Nephron (organoid): ENCODE data around the gene CTH.

ENCODE experiments used
- H3K27ac Mint-ChIP-seq, 3 experiments: 2 replicates each; pipeline ENCODE4 v1.8.0; 2020; ENCODE audit warnings: mixed read lengths in 3 of 3, mild to moderate bottlenecking in 2 of 3, moderate library complexity in 1 of 3
- H3K27me3 Mint-ChIP-seq: 2 replicates; pipeline ENCODE4 v1.8.0; 2021; ENCODE audit warnings: low read depth, mild to moderate bottlenecking, moderate library complexity, mixed read lengths
- H3K36me3 Mint-ChIP-seq: 2 replicates; pipeline ENCODE4 v1.8.0; 2020; ENCODE audit warnings: low read depth, mixed read lengths
- H3K4me1 Mint-ChIP-seq: 2 replicates; pipeline ENCODE4 v1.8.0; 2020; ENCODE audit warnings: mixed read lengths
- H3K4me3 Mint-ChIP-seq, 3 experiments: 2 replicates each; pipeline ENCODE4 v1.8.0; 2020; ENCODE audit warnings: mild to moderate bottlenecking in 3 of 3, mixed read lengths in 3 of 3, moderate library complexity in 2 of 3
- H3K9me3 Mint-ChIP-seq: 2 replicates; pipeline ENCODE4 v1.8.0; 2020; ENCODE audit warnings: mixed read lengths
- CTCF ChIP-seq, 3 experiments: fragments of 200-600 bp; sonication (generic); IDR thresholded peaks; one replicate each; pipeline ENCODE4 v1.5.0; 2021; ENCODE audit warnings: antibody characterized with exemption in 3 of 3; ENCODE audit not compliant: unreplicated experiment in 3 of 3

Gene CTH

GRCh38 chr1:70486676-70487458, 75.8 kb downstream of the CTH start:
- Mint-ChIP-seq H3K27me3 (no peaks in the 10 kb centered on the region), H3K27ac (peak overlapping the region in 2 of 3 experiments; percentile 71 to 74), H3K9me3 (peaks cover 6% of the 10 kb centered on the region), H3K36me3 (no peaks in the 10 kb centered on the region), H3K4me3 (no peak overlapping the region), H3K4me1 (peaks cover 11% of the 10 kb centered on the region)
- TF ChIP-seq CTCF (IDR thresholded peaks at IDR 0.05; ENCODE audit: unreplicated experiment in 3 of 3), result no peak

GRCh38 chr1:70487459-70487815, 76.4 kb downstream of the CTH start:
- Mint-ChIP-seq H3K27me3 (no peaks in the 10 kb centered on the region), H3K27ac (peak overlapping the region in 2 of 3 experiments; percentile 71 to 74), H3K36me3 (no peaks in the 10 kb centered on the region), H3K9me3 (peaks cover 6% of the 10 kb centered on the region), H3K4me3 (no peak overlapping the region), H3K4me1 (peaks cover 11% of the 10 kb centered on the region)
- TF ChIP-seq CTCF (IDR thresholded peaks at IDR 0.05; ENCODE audit: unreplicated experiment in 3 of 3), result no peak

GRCh38 chr1:70487910-70488665, 77.0 kb downstream of the CTH start:
- no peaks in the 10 kb centered on the region for H3K36me3 Mint-ChIP-seq
- no peak overlapping the region for H3K4me3 Mint-ChIP-seq
- H3K27ac Mint-ChIP-seq, result peak overlapping the region in 1 of 3 experiments; percentile 74
- peaks cover 6% of the 10 kb centered on the region for H3K9me3 Mint-ChIP-seq
- peak in 2 of 3 experiments; percentile 23 to 43 for TF ChIP-seq CTCF (IDR thresholded peaks at IDR 0.05; ENCODE audit: unreplicated experiment in 3 of 3)
- peaks cover 11% of the 10 kb centered on the region for H3K4me1 Mint-ChIP-seq
- H3K27me3 Mint-ChIP-seq, result no peaks in the 10 kb centered on the region
